ENCODE measurements around the gene NFASC. TPM values are rescaled to one million over a fixed set of nuclear protein-coding genes. Genes with fewer than 3 reads are reported as not detected.

NFASC gene
- total RNA-seq, 1 donor from 2014 or later, result 11.5 TPM

GRCh38 chr1:205002705-205003104, 132.0 kb downstream of the NFASC start:
- DNase-seq (ENCODE audit: low spot score), result no peak

- DNase-seq (ENCODE audit: low spot score), result no peak
These were observed 132.9 kb downstream of the NFASC start for GRCh38 chr1:205003358-205004131.

- no peak for DNase-seq (ENCODE audit: low spot score)
These were observed 133.7 kb downstream of the NFASC start for GRCh38 chr1:205004351-205004750.

GRCh38 chr1:205008896-205009295, 138.2 kb downstream of the NFASC start:
- DNase-seq (ENCODE audit: low spot score), result no peak

- no peak for DNase-seq (ENCODE audit: low spot score)
These were observed 139.0 kb downstream of the NFASC start for GRCh38 chr1:205009670-205010069.

GRCh38 chr1:205012391-205013140, 141.9 kb downstream of the NFASC start:
- DNase-seq (ENCODE audit: low spot score), result no peak

GRCh38 chr1:205013683-205014367, 143.2 kb downstream of the NFASC start:
- no peak for DNase-seq (ENCODE audit: low spot score)

- no peak for DNase-seq (ENCODE audit: low spot score)
These were observed 144.1 kb downstream of the NFASC start for GRCh38 chr1:205014783-205015182.

GRCh38 chr1:205015241-205015640, 144.6 kb downstream of the NFASC start:
- no peak for DNase-seq (ENCODE audit: low spot score)

- DNase-seq (ENCODE audit: low spot score), result no peak
These were observed 145.4 kb downstream of the NFASC start for GRCh38 chr1:205016075-205016474.

GRCh38 chr1:205016584-205016983, 145.9 kb downstream of the NFASC start:
- DNase-seq (ENCODE audit: low spot score), result no peak

GRCh38 chr1:205017001-205017400, 146.3 kb downstream of the NFASC start:
- no peak for DNase-seq (ENCODE audit: low spot score)

- no peak for DNase-seq (ENCODE audit: low spot score)
These were observed 147.1 kb downstream of the NFASC start for GRCh38 chr1:205017766-205018165.

GRCh38 chr1:205018381-205018780, 147.7 kb downstream of the NFASC start:
- DNase-seq (ENCODE audit: low spot score), result no peak

- no peak for DNase-seq (ENCODE audit: low spot score)
These were observed 149.8 kb downstream of the NFASC start for GRCh38 chr1:205020466-205020865.

- no peak for DNase-seq (ENCODE audit: low spot score)
These were observed 154.0 kb downstream of the NFASC start for GRCh38 chr1:205024679-205025078.

GRCh38 chr1:205025239-205025638, 154.6 kb downstream of the NFASC start:
- DNase-seq (ENCODE audit: low spot score), result no peak

- DNase-seq (ENCODE audit: low spot score), result no peak
These were observed 155.5 kb downstream of the NFASC start for GRCh38 chr1:205026181-205026580.

GRCh38 chr1:205028390-205028789, 157.7 kb downstream of the NFASC start:
- DNase-seq (ENCODE audit: low spot score), result no peak

- no peak for DNase-seq (ENCODE audit: low spot score)
These were observed 158.3 kb downstream of the NFASC start for GRCh38 chr1:205028924-205029323.

GRCh38 chr1:205030241-205030640, 159.6 kb downstream of the NFASC start:
- no peak for DNase-seq (ENCODE audit: low spot score)

- DNase-seq (ENCODE audit: low spot score), result no peak
These were observed 160.2 kb downstream of the NFASC start for GRCh38 chr1:205030896-205031295.

All from mesenteric fat pad (tissue), 1 donor.